Daoy (cell line): ENCODE results near the gene ARHGAP26. TPM values are rescaled to one million over a fixed set of nuclear protein-coding genes. Genes with fewer than 3 reads are reported as not detected.
A peak's percentile ranks its signal among the peaks of the same experiment; 100 is the strongest.
"Not testable (repeated sequence)": the region's sequence is repeated elsewhere in the genome, so short reads cannot be mapped to it uniquely, and the experiment has no call there.

ENCODE experiments used
- DNase-seq: peaks from one replicate; pipeline ENCODE4 v3.0.0-alpha.2; 2015; ENCODE audit warnings: low read depth
- total RNA-seq: library from RNA; depleted of rRNA; stranded (reverse); fragments of >200 nt; shearing (Covaris generic); gene quantifications from 2 replicates; pipeline ENCODE4 v1.2.3, GENCODE V29; 2014

Gene ARHGAP26
- total RNA-seq, 1 experiment from 2014 or later, result 7.7 TPM

GRCh38 chr5:142934051-142934762 is 164.0 kb downstream of the ARHGAP26 start:
- DNase-seq, result no peak

GRCh38 chr5:142935014-142935413 is 164.8 kb downstream of the ARHGAP26 start:
- no peak for DNase-seq

- no peak for DNase-seq
Measured at GRCh38 chr5:142937374-142937773, 167.2 kb downstream of the ARHGAP26 start.

- DNase-seq, result no peak
Measured at GRCh38 chr5:142938266-142938880, 168.2 kb downstream of the ARHGAP26 start.

GRCh38 chr5:142939006-142939405 is 168.8 kb downstream of the ARHGAP26 start:
- DNase-seq, result no peak

- no peak for DNase-seq
Measured at GRCh38 chr5:142939884-142940283, 169.7 kb downstream of the ARHGAP26 start.

- DNase-seq, result no peak
Measured at GRCh38 chr5:142941245-142941644, 171.1 kb downstream of the ARHGAP26 start.

- no peak for DNase-seq
Measured at GRCh38 chr5:142942901-142943300, 172.7 kb downstream of the ARHGAP26 start.

- no peak for DNase-seq
Measured at GRCh38 chr5:142944140-142944539, 174.0 kb downstream of the ARHGAP26 start.

GRCh38 chr5:142945321-142945720 is 175.1 kb downstream of the ARHGAP26 start:
- DNase-seq, result no peak

GRCh38 chr5:142945845-142946244 is 175.7 kb downstream of the ARHGAP26 start:
- no peak for DNase-seq

GRCh38 chr5:142946547-142947426 is 176.6 kb downstream of the ARHGAP26 start:
- no peak for DNase-seq

GRCh38 chr5:142947427-142947709 is 177.2 kb downstream of the ARHGAP26 start:
- no peak for DNase-seq

- DNase-seq, result no peak
Measured at GRCh38 chr5:142952229-142952628, 182.1 kb downstream of the ARHGAP26 start.

- DNase-seq, result not testable (repeated sequence)
Measured at GRCh38 chr5:142952871-142953270, 182.7 kb downstream of the ARHGAP26 start.

- no peak for DNase-seq
Measured at GRCh38 chr5:142954455-142954854, 184.3 kb downstream of the ARHGAP26 start.

- no peak for DNase-seq
Measured at GRCh38 chr5:142955628-142956027, 185.5 kb downstream of the ARHGAP26 start.

GRCh38 chr5:142957528-142957927 is 187.4 kb downstream of the ARHGAP26 start:
- DNase-seq, result no peak

GRCh38 chr5:142958944-142959682 is 188.9 kb downstream of the ARHGAP26 start:
- DNase-seq, result no peak

- peak; percentile 78 for DNase-seq
Measured at GRCh38 chr5:142959683-142960657, 189.8 kb downstream of the ARHGAP26 start.
